D721Med (cell line): ENCODE data around the gene TFR2.

Experiments
- DNase-seq: peaks from one replicate; pipeline ENCODE4 v3.0.0; 2011; ENCODE audit warnings: low spot score; ENCODE audit not compliant: insufficient read length
- FAIRE-seq: peaks from 2 replicates; lab custom pipeline; 2011; peaks lifted over from hg19 to GRCh38; lab: Jason Lieb, UNC
- CTCF ChIP-seq: IDR thresholded peaks from 2 replicates; pipeline ENCODE4 v1.5.1; 2012; ENCODE audit warnings: mild to moderate bottlenecking, control low read depth; ENCODE audit not compliant: insufficient read depth; ENCODE audit errors: missing control alignments

The TFR2 gene

GRCh38 chr7:100604976-100605911 lies 36.1 kb downstream of the TFR2 start:
- DNase-seq, result no peak
- FAIRE-seq, result no peak
- no peak for TF ChIP-seq CTCF

GRCh38 chr7:100604028-100604975 lies 37.0 kb downstream of the TFR2 start:
- peak; percentile 19 for TF ChIP-seq CTCF
- DNase-seq (peak; percentile 92), FAIRE-seq (no peak)

GRCh38 chr7:100603726-100604027 lies 37.7 kb downstream of the TFR2 start:
- DNase-seq (no peak), FAIRE-seq (no peak)
- no peak for TF ChIP-seq CTCF

GRCh38 chr7:100602889-100603725 lies 38.2 kb downstream of the TFR2 start:
- DNase-seq (no peak), FAIRE-seq (no peak)
- TF ChIP-seq CTCF, result no peak

- DNase-seq (no peak), FAIRE-seq (no peak)
- no peak for TF ChIP-seq CTCF
Measured at GRCh38 chr7:100600730-100601038, 40.7 kb downstream of the TFR2 start.

GRCh38 chr7:100599911-100600729 lies 41.2 kb downstream of the TFR2 start:
- FAIRE-seq (no peak), DNase-seq (no peak)
- TF ChIP-seq CTCF, result peak; percentile 30
